ENCODE results near the gene BAIAP3. TPM values are rescaled to one million over a fixed set of nuclear protein-coding genes. Genes with fewer than 3 reads are reported as not detected.

The BAIAP3 gene
- total RNA-seq, 6 experiments from 2014 or later = 0.11 to 0.28 (median 0.16) TPM

- no peaks in the 10 kb centered on the region for H3K9me3 Mint-ChIP-seq
- H3K4me1 Mint-ChIP-seq (ENCODE audit: low read depth) = no peaks in the 10 kb centered on the region; the same call in 1 of the 2 replicates
- peaks cover 57% of the 10 kb centered on the region for H3K27me3 Mint-ChIP-seq (ENCODE audit: insufficient read depth)
- no peaks in the 10 kb centered on the region for H3K36me3 Mint-ChIP-seq (ENCODE audit: low read depth)
- TF ChIP-seq CTCF (IDR thresholded peaks at IDR 0.05) = no peak
- H3K27ac Mint-ChIP-seq = no peak overlapping the region
- no peak overlapping the region for H3K4me3 Mint-ChIP-seq
- DNase-seq = no peak
These were observed 45.3 kb upstream of the BAIAP3 start for GRCh38 chr16:1287982-1288670.

- no peak overlapping the region for H3K4me3 Mint-ChIP-seq
- no peaks in the 10 kb centered on the region for H3K36me3 Mint-ChIP-seq (ENCODE audit: low read depth)
- no peak for DNase-seq
- H3K9me3 Mint-ChIP-seq = no peaks in the 10 kb centered on the region
- no peak overlapping the region for H3K27ac Mint-ChIP-seq
- H3K27me3 Mint-ChIP-seq (ENCODE audit: insufficient read depth) = peaks cover 54% of the 10 kb centered on the region
- peaks cover 2% of the 10 kb centered on the region; the same call in 1 of the 2 replicates for H3K4me1 Mint-ChIP-seq (ENCODE audit: low read depth)
- no peak for TF ChIP-seq CTCF (IDR thresholded peaks at IDR 0.05)
These were observed 44.5 kb upstream of the BAIAP3 start for GRCh38 chr16:1288813-1289476.

GRCh38 chr16:1289477-1289866 lies 44.0 kb upstream of the BAIAP3 start:
- no peak overlapping the region for H3K4me3 Mint-ChIP-seq
- DNase-seq = no peak
- H3K27ac Mint-ChIP-seq = no peak overlapping the region
- no peaks in the 10 kb centered on the region for H3K9me3 Mint-ChIP-seq
- peaks cover 8% of the 10 kb centered on the region; the same call in 1 of the 2 replicates for H3K4me1 Mint-ChIP-seq (ENCODE audit: low read depth)
- H3K36me3 Mint-ChIP-seq (ENCODE audit: low read depth) = no peaks in the 10 kb centered on the region
- peaks cover 51% of the 10 kb centered on the region for H3K27me3 Mint-ChIP-seq (ENCODE audit: insufficient read depth)
- TF ChIP-seq CTCF (IDR thresholded peaks at IDR 0.05) = no peak

GRCh38 chr16:1290063-1290501 lies 43.4 kb upstream of the BAIAP3 start:
- Mint-ChIP-seq H3K9me3 (no peaks in the 10 kb centered on the region), H3K4me1 (ENCODE audit: low read depth) (peaks cover 9% of the 10 kb centered on the region; the same call in 1 of the 2 replicates), H3K36me3 (ENCODE audit: low read depth) (no peaks in the 10 kb centered on the region), H3K27ac (no peak overlapping the region), H3K4me3 (no peak overlapping the region), H3K27me3 (ENCODE audit: insufficient read depth) (peaks cover 50% of the 10 kb centered on the region)
- DNase-seq = no peak
- TF ChIP-seq CTCF (IDR thresholded peaks at IDR 0.05) = no peak

GRCh38 chr16:1290860-1291575 lies 42.4 kb upstream of the BAIAP3 start:
- no peaks in the 10 kb centered on the region for H3K9me3 Mint-ChIP-seq
- no peak for TF ChIP-seq CTCF (IDR thresholded peaks at IDR 0.05)
- H3K4me1 Mint-ChIP-seq (ENCODE audit: low read depth) = peaks cover 9% of the 10 kb centered on the region; the same call in 1 of the 2 replicates
- H3K27ac Mint-ChIP-seq = no peak overlapping the region
- no peak for DNase-seq
- peaks cover 40% of the 10 kb centered on the region for H3K27me3 Mint-ChIP-seq (ENCODE audit: insufficient read depth)
- no peaks in the 10 kb centered on the region for H3K36me3 Mint-ChIP-seq (ENCODE audit: low read depth)
- H3K4me3 Mint-ChIP-seq = no peak overlapping the region

Data from HFFc6 (cell line).